Measurements from ENCODE around the gene EFNA1. TPM values are rescaled to one million over a fixed set of nuclear protein-coding genes. Genes with fewer than 3 reads are reported as not detected.

EFNA1 gene
- total and polyA plus RNA-seq, 3 experiments from 2014 or later: 0.16 to 1.3 (median 0.31) TPM

GRCh38 chr1:155170101-155170785 is 42.6 kb downstream of the EFNA1 start:
- Histone ChIP-seq H3K27me3 (ENCODE audit: insufficient read depth, low read length, poor library complexity, severe bottlenecking) (no peaks in the 10 kb centered on the region), H3K9me3 (ENCODE audit: low read length) (no peaks in the 10 kb centered on the region), H3K27ac (ENCODE audit: low read depth, low read length) (no peak overlapping the region), H3K4me1 (ENCODE audit: insufficient read depth, low read length) (peaks cover 39% of the 10 kb centered on the region), H3K36me3 (ENCODE audit: insufficient read depth, low read length) (peaks cover 18% of the 10 kb centered on the region), H3K4me3 (ENCODE audit: low read length) (no peak overlapping the region)
- Mint-ChIP-seq H3K36me3 (peaks cover 0 to 39% (median 7%) of the 10 kb centered on the region in 3 donors), H3K27ac (peak overlapping the region in 1 of 8 donors; percentile 65), H3K27me3 (peaks cover 3 to 4% of the 10 kb centered on the region in 2 donors), H3K4me1 (peaks cover 32 to 54% (median 42%) of the 10 kb centered on the region in 3 donors), H3K4me3 (peak overlapping the region in 2 of 7 donors; percentile 12 to 53), H3K9me3 (no peaks in the 10 kb centered on the region)
- ChIA-PET CTCF (interaction anchor here (0.9 to 10.7 kb wide), 7 partner anchors 35 to 126 kb away, joined by 3 to 177 read pairs (median 3); partner anchors contain the start of gene SLC50A1), POLR2A (no interaction called here)
- DNase-seq: no peak

GRCh38 chr1:155170806-155171205 is 43.1 kb downstream of the EFNA1 start:
- Histone ChIP-seq H3K9me3 (ENCODE audit: low read length) (no peaks in the 10 kb centered on the region), H3K4me3 (ENCODE audit: low read length) (no peak overlapping the region), H3K27ac (ENCODE audit: low read depth, low read length) (no peak overlapping the region), H3K4me1 (ENCODE audit: insufficient read depth, low read length) (peaks cover 39% of the 10 kb centered on the region), H3K27me3 (ENCODE audit: insufficient read depth, low read length, poor library complexity, severe bottlenecking) (no peaks in the 10 kb centered on the region), H3K36me3 (ENCODE audit: insufficient read depth, low read length) (peaks cover 18% of the 10 kb centered on the region)
- Mint-ChIP-seq H3K9me3 (no peaks in the 10 kb centered on the region), H3K4me3 (peak overlapping the region in 3 of 7 donors; percentile 42 to 97 (median 48)), H3K4me1 (peaks cover 32 to 59% (median 42%) of the 10 kb centered on the region in 3 donors), H3K27me3 (peaks cover 3 to 4% of the 10 kb centered on the region in 2 donors), H3K36me3 (peaks cover 0 to 39% (median 7%) of the 10 kb centered on the region in 3 donors), H3K27ac (peak overlapping the region in 1 of 8 donors; percentile 30)
- ChIA-PET CTCF (interaction anchor here (1.2 to 10.7 kb wide), 5 partner anchors 75 to 109 kb away, joined by 3 to 177 read pairs (median 4); no protein-coding TSS in a partner anchor), POLR2A (no interaction called here)
- no peak for DNase-seq

DNA sequence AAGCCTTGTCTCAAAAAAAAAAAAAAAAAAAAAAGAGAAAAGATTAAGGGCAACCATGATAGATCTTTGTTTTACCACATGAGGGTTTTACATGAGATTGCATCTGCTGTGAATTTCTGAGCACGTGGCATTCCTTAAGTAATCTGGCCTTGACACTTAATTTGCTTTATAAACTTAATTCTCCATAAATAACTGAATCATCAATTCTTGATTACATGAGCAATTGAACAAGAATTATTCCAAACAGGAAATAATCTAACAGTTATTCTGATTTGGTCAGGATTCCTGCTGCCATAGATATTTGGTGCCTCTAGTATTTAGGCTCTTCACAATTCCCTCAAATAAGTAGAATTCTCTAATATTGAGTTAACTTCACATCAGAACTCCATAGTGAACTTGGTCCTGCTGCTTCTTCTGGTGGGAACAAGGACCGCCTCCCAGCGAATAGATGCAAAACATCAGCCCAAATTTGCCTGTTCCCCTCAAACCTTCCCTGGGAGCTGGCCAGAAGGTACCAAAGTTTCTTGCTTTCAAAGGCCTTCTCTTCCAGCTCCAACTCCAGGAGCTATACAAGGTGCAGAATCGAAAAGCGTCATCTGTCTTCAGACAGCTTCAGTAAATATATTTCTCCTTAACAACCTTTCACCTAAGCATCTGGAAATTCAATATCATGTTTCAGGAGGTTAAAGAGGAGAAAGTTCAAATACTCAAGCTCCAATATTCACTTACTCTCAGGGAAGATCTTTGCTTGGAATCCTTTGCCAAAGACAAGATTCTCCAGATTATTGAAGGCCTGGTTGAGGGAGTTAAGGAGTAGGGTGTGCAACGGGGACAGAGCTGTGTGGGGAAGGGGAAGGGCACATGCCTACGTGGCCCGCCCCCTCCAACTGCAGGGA is 44.4 kb downstream of the EFNA1 start:
- Histone ChIP-seq H3K27me3 (ENCODE audit: insufficient read depth, low read length, poor library complexity, severe bottlenecking) (no peaks in the 10 kb centered on the region), H3K36me3 (ENCODE audit: insufficient read depth, low read length) (peaks cover 19% of the 10 kb centered on the region), H3K27ac (ENCODE audit: low read depth, low read length) (peak overlapping the region; percentile 94), H3K4me3 (ENCODE audit: low read length) (peak overlapping the region; percentile 97), H3K4me1 (ENCODE audit: insufficient read depth, low read length) (peaks cover 45% of the 10 kb centered on the region), H3K9me3 (ENCODE audit: low read length) (no peaks in the 10 kb centered on the region)
- CTCF ChIA-PET: interaction anchor here (0.8 to 10.7 kb wide), 30 partner anchors 12 to 1226 kb away, joined by 3 to 177 read pairs (median 5); partner anchors contain the start of genes ADAM15, DENND4B, DPM3 and EFNA3
- Mint-ChIP-seq H3K4me3 (peak overlapping the region; percentile 86 to 100 (median 98)), H3K4me1 (peaks cover 37 to 68% (median 48%) of the 10 kb centered on the region in 3 donors), H3K27me3 (peaks cover 2 to 3% of the 10 kb centered on the region in 2 donors), H3K36me3 (peaks cover 0 to 43% (median 7%) of the 10 kb centered on the region in 3 donors), H3K9me3 (no peaks in the 10 kb centered on the region), H3K27ac (peak overlapping the region; percentile 79 to 100 (median 98))
- POLR2A ChIA-PET: interaction anchor here (1.0 to 1.3 kb wide), 3 partner anchors 22 to 189 kb away, joined by 3 to 13 read pairs (median 3); partner anchors contain the start of gene FLAD1
- no peak for DNase-seq

DNA sequence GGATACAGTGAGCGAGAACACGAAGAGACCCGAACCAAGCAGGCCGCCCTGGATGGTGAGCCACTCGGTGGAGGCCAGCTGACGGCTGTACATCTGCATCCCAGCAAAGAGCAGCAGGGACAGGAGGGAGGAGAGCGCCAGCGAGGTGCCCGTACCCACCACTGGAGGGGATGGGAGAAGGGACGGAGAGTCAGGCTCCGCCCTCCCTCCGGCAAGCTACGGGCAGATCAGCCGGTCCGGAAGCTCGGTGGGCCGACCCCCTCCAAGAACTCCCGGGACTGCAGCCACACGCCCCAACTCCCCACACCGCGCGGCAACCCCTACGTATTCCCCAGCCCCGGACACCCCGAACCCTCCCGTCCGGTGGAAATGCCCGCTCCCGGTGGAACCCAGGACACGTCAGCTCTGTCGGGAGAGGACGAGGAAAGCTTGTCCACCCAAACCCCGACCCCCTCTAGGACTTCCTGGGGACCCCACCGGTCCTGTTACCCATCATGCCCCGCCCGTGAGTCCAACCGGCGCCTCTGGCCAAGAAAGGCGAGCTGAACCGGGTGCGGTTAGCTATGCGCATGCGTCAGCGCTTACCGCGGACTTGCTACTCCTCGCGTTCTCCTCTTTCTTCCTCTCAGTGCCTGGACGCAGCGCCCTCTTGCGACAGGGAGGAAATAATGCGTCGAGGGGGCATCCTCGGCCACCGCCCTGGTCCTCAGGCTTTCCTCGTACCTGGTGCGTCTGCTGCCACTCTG is 45.2 kb downstream of the EFNA1 start, which contains the start of gene KRTCAP2:
KRTCAP2 (minus strand) TSS at position 573 of the 746 bp plus-strand sequence; CDS start at position 493, 80 bp downstream.
- H3K27ac Mint-ChIP-seq: peak within 1 kb of the TSS; percentile 79 to 100 (median 98)
- ChIA-PET CTCF (interaction anchor here (0.6 to 10.7 kb wide), 54 partner anchors 9 to 1226 kb away, joined by 3 to 177 read pairs (median 4); partner anchors contain the start of genes ADAM15, DENND4B, DPM3 and EFNA3), POLR2A (interaction anchor here (0.7 to 1.3 kb wide), 8 partner anchors 21 to 217 kb away, joined by 3 to 13 read pairs (median 4); partner anchors contain the start of genes FLAD1 and PBXIP1)
- peak within 1 kb of the TSS; percentile 86 to 100 (median 98) for H3K4me3 Mint-ChIP-seq
- DNase-seq: peak; percentile 91 to 97 (median 92)
- Histone ChIP-seq H3K36me3 (ENCODE audit: insufficient read depth, low read length) (peaks cover 27% of the 10 kb centered on the region), H3K9me3 (ENCODE audit: low read length) (no peaks in the 10 kb centered on the region), H3K27ac (ENCODE audit: low read depth, low read length) (peak within 1 kb of the TSS; percentile 94), H3K4me3 (ENCODE audit: low read length) (peak within 1 kb of the TSS; percentile 97), H3K4me1 (ENCODE audit: insufficient read depth, low read length) (peaks cover 41% of the 10 kb centered on the region), H3K27me3 (ENCODE audit: insufficient read depth, low read length, poor library complexity, severe bottlenecking) (no peaks in the 10 kb centered on the region)
- peaks cover 28 to 64% (median 40%) of the 10 kb centered on the region in 3 donors for H3K4me1 Mint-ChIP-seq
- peaks cover 0 to 2% of the 10 kb centered on the region in 2 donors for H3K27me3 Mint-ChIP-seq
- H3K9me3 Mint-ChIP-seq: no peaks in the 10 kb centered on the region
- peaks cover 0 to 47% (median 7%) of the 10 kb centered on the region in 3 donors for H3K36me3 Mint-ChIP-seq

DNA sequence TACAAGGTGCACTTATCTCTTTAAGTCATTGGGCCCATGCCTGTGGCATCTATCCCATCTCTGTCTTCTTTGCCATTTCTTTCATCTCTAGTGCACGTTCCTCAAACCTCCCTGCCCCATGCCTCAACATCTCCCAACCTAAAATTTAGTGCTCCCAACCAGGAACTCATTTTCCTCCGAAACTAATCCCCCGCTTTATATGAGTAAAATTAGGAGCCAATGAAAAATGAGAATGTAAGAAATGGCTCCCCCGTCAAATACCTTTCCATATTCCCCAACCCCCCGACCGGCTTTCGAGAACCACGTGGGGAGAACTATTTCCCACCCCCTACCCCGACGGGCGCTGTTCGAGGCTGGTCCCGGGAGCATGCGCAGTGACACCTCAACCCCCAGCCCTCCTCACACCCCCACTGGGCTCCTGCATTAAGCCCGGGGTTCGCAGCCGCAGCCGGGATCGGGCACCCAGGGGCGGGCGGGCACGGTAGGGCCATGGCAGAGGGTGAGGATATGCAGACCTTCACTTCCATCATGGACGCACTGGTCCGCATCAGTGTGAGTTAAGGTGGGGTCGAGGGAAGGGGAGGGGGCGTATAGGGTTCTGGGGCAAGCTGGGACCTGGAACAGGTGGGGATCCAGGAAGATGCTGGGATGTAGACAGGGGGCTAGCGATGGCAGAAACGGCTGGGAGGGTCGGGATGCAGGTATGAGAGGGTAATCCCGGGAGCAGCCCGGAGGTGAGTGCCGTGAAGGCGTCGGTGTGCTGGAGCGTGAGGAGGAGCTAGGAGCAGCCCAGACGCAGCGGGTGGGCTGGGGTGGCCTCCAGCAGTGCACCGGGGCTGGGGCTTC is 46.0 kb downstream of the EFNA1 start, which contains the start of gene TRIM46:
TRIM46 (plus strand) TSS at position 372 of the 846 bp plus-strand sequence; CDS start at position 490, 118 bp downstream.
- no peaks in the 10 kb centered on the region for H3K27me3 ChIP-seq (ENCODE audit: insufficient read depth, low read length, poor library complexity, severe bottlenecking)
- Mint-ChIP-seq H3K27ac (peak within 1 kb of the TSS; percentile 79 to 100 (median 98)), H3K36me3 (peaks cover 0 to 49% (median 7%) of the 10 kb centered on the region in 3 donors), H3K9me3 (no peaks in the 10 kb centered on the region), H3K27me3 (peaks cover 0 to 2% of the 10 kb centered on the region in 2 donors), H3K4me1 (peaks cover 27 to 62% (median 37%) of the 10 kb centered on the region in 3 donors), H3K4me3 (peak within 1 kb of the TSS; percentile 86 to 100 (median 98))
- ChIA-PET POLR2A (interaction anchor here (0.7 to 2.4 kb wide), 9 partner anchors 20 to 218 kb away, joined by 3 to 16 read pairs (median 4); partner anchors contain the start of genes FLAD1 and PBXIP1), CTCF (interaction anchor here (0.6 to 10.7 kb wide), 41 partner anchors 9 to 339 kb away, joined by 3 to 177 read pairs (median 5); partner anchors contain the start of genes FDPS, PBXIP1, SCAMP3 and SLC50A1)
- DNase-seq: peak; percentile 41 to 79 (median 52)
- no peaks in the 10 kb centered on the region for H3K9me3 ChIP-seq (ENCODE audit: low read length)
- peak within 1 kb of the TSS; percentile 94 for H3K27ac ChIP-seq (ENCODE audit: low read depth, low read length)
- H3K36me3 ChIP-seq (ENCODE audit: insufficient read depth, low read length): peaks cover 30% of the 10 kb centered on the region
- H3K4me1 ChIP-seq (ENCODE audit: insufficient read depth, low read length): peaks cover 41% of the 10 kb centered on the region
- peak within 1 kb of the TSS; percentile 97 for H3K4me3 ChIP-seq (ENCODE audit: low read length)
